Psoas muscle (tissue), 8 donors: ENCODE data around the gene TMEM243. TPM values are rescaled to one million over a fixed set of nuclear protein-coding genes. Genes with fewer than 3 reads are reported as not detected.

Experiments
- ATAC-seq, 4 donors: fragments of 200-7000 bp; cut with Tn5 transposase; one replicate each; pipeline ENCODE4 v1.9.1; 2020; ENCODE audit warnings: moderate library complexity in 3 of 4, mild to moderate bottlenecking in 2 of 4
- DNase-seq, 2 donors: peaks; one replicate each; pipeline ENCODE4 v3.0.0-alpha.2; 2020
- H3K27ac ChIP-seq: fragments of 200-600 bp; one replicate; pipeline ENCODE4 v1.8.0; 2022
- H3K27me3 ChIP-seq, 3 donors: fragments of 200-600 bp in 1 of 3; one replicate each; pipeline versions ENCODE4 v1.6.1 to v1.8.0; 2013 to 2022; ENCODE audit warnings: low read length in 2 of 3, mild to moderate bottlenecking in 2 of 3, moderate library complexity in 1 of 3; ENCODE audit not compliant: insufficient read depth in 3 of 3
- H3K36me3 ChIP-seq, 2 donors: fragments of 200-600 bp in 1 of 2; one replicate each; pipeline versions ENCODE4 v1.6.1 to v1.8.0; 2013 to 2022; ENCODE audit warnings: low read depth in 1 of 2, mild to moderate bottlenecking in 1 of 2, moderate library complexity in 1 of 2; ENCODE audit not compliant: insufficient read depth in 1 of 2
- H3K4me1 ChIP-seq: fragments of 200-600 bp; one replicate; pipeline ENCODE4 v1.8.0; 2022
- H3K4me3 ChIP-seq: fragments of 200-600 bp; one replicate; pipeline ENCODE4 v1.8.0; 2022; ENCODE audit warnings: mild to moderate bottlenecking
- H3K9me3 ChIP-seq: fragments of 200-600 bp; one replicate; pipeline ENCODE4 v1.8.0; 2022
- WGBS, 3 donors: extraction: QIAGEN DNeasy Blood & Tissue Kit; methylation state at CpG; one replicate each; pipeline versions ENCODE4 v1.1.6 to v1.1.7; 2013; 5-methylcytosine and 5-hydroxymethylcytosine counted together
- intact Hi-C, 2 donors: fragments of 100-400 bp; cut with DNase I; formaldehyde crosslinking; loops; one replicate each; pipeline versions ENCODE4 v1.11.0 to v1.14.2; 2022
- polyA plus RNA-seq, 3 donors: library from polyadenylated mRNA; stranded (reverse); fragments of 200-250 nt; gene quantifications; one replicate each; pipeline ENCODE4 v1.2.3, GENCODE V29; 2013
- total RNA-seq, 4 donors: library from RNA; stranded (reverse); fragmentation: NEBNext Ultra II Directional in 2 of 4; extraction: Animal tissue kit (Norgen Biotek cat#: 25700) in 2 of 4; gene quantifications; one replicate each; pipeline versions ENCODE4 v1.2.1 to v1.2.4, GENCODE V29; 2021 to 2023
- TF ChIP-seq, protein P1 (sequence below): fragments of 200-600 bp; IDR thresholded peaks from one replicate; pipeline ENCODE4 v1.8.0; 2022; ENCODE audit warnings: antibody characterized with exemption
- donor health status: healthy with polysubstance abuse.
- donor health status: DM: no; HTN: no; CAD: no; lungs with moderate emphysema.
- donor health status: Bipolar disorder and iron deficiency.
- donor health status: healthy.
- donor health status: DM: yes; HTN: yes; CAD: no.
- donor health status: DM: no; HTN: no; CAD: no.
- donor health status: DM: no; HTN: no; CAD: no.
- donor health status: DM: yes; HTN: yes; CAD: no.

TMEM243 gene
- total and polyA plus RNA-seq, 7 donors = 2.3 to 3.6 (median 2.6) TPM

DNA sequence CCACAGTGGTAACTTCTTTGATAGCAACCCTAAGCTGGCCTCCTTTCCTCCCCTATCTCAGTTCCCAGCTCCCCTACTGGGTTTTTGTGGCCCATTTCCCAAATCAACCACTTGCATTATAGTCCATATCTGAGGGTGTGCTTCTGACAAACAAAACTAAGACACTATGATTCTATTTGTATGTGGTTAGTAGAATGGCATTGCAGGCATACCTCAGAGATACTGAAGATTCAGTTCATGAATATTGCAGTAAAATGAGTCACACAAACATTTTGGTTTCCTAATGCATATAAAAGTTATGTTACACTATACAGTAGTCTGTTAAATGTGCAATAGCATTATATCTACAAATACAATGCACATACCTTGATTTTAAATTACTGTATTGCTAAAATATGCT lies 15.4 kb upstream of the TMEM243 start:
- Histone ChIP-seq H3K27ac (no peak overlapping the region), H3K36me3 (no peaks in the 10 kb centered on the region), H3K4me1 (peaks cover 3% of the 10 kb centered on the region), H3K9me3 (no peaks in the 10 kb centered on the region), H3K4me3 (no peak overlapping the region), H3K27me3 (no peaks in the 10 kb centered on the region)
- TF ChIP-seq, protein P1, sequence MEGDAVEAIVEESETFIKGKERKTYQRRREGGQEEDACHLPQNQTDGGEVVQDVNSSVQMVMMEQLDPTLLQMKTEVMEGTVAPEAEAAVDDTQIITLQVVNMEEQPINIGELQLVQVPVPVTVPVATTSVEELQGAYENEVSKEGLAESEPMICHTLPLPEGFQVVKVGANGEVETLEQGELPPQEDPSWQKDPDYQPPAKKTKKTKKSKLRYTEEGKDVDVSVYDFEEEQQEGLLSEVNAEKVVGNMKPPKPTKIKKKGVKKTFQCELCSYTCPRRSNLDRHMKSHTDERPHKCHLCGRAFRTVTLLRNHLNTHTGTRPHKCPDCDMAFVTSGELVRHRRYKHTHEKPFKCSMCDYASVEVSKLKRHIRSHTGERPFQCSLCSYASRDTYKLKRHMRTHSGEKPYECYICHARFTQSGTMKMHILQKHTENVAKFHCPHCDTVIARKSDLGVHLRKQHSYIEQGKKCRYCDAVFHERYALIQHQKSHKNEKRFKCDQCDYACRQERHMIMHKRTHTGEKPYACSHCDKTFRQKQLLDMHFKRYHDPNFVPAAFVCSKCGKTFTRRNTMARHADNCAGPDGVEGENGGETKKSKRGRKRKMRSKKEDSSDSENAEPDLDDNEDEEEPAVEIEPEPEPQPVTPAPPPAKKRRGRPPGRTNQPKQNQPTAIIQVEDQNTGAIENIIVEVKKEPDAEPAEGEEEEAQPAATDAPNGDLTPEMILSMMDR = no peak
- no peak for DNase-seq
- no peak for ATAC-seq
- intact Hi-C loops = loop anchor here (5.0 kb wide), 2 partner anchors 298 to 308 kb away; no protein-coding TSS in a partner anchor

DNA sequence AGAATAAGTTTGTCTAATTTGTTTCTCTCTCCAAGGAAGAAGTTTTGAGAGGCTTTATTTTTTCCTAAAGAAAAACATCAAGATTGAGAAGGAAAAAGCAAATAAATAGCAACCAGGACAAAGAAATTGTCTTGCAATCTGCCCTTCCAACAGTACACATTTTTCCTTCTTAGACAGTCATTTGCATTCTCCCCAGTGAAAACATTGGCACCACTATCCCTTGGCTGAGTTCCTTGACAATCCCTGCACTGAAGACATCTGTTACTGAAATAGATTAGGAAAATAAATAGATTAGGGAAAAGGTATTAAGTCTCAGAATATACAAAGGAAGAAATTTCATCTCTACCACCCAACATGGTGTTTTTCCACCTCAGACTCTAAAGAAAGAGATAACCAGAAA lies 12.2 kb upstream of the TMEM243 start:
- DNase-seq (no peak), ATAC-seq (no peak)
- intact Hi-C loops = no loop called here

DNA sequence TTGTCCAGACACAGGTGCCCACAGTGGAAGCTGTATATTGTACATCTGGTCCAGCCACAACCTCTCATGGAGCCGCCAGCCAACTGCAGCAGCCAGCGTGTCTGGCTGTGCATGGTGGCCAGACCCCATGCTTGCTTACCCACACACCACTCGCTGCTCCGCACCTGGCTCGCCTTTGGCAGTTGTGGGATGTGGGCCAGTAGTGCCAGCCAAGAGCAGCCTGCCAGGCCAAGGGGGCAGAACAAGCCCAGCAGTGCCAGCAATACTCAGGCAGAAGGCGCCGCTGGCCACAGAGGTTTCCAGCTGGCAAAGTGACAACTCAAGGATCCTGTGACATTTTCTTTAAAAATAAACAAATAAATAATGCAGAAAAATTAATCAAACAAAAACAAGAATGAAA lies 11.7 kb upstream of the TMEM243 start:
- TF ChIP-seq, protein P1 = no peak
- H3K27me3 ChIP-seq = no peaks in the 10 kb centered on the region
- peak in 1 of 2 donors; percentile 50 for DNase-seq
- no peaks in the 10 kb centered on the region for H3K36me3 ChIP-seq
- WGBS, 3 donors = 24 to 27% (median 26%) methylated on average over 7 of the region's 7 CpGs
- no peak overlapping the region for H3K27ac ChIP-seq
- intact Hi-C loops = no loop called here
- H3K4me3 ChIP-seq = no peak overlapping the region
- H3K4me1 ChIP-seq = peaks cover 3% of the 10 kb centered on the region
- H3K9me3 ChIP-seq = no peaks in the 10 kb centered on the region
- peak; percentile 41 to 76 (median 60) for ATAC-seq

More for the DNA sequence above, 12.2 kb upstream of the TMEM243 start:
- TF ChIP-seq, protein P1 = no peak
- no peak overlapping the region for H3K4me3 ChIP-seq
- H3K36me3 ChIP-seq = no peaks in the 10 kb centered on the region
- peaks cover 3% of the 10 kb centered on the region for H3K4me1 ChIP-seq
- no peaks in the 10 kb centered on the region for H3K27me3 ChIP-seq
- no peak overlapping the region for H3K27ac ChIP-seq
- no peaks in the 10 kb centered on the region for H3K9me3 ChIP-seq

DNA sequence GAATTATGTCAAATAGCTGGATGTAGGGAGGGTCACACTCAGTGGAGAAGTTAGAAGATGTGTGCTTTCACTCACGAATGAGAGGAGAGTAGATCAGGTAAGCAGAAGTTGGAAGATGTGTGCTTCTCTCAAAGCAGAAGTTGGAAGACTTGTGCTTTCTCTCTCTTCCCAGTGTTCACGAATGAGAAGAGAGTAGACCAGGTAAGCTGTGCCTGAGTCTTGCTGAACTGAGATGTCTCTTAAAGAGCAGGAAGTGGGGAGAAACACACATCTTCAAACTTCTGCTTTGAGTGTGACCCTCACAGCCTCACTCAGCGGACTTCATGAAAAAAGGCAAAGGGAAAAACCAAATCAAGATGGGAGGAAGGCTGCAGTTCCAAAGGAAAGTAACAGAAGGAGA lies 7.0 kb upstream of the TMEM243 start:
- intact Hi-C loops = no loop called here
- H3K4me3 ChIP-seq = no peak overlapping the region
- TF ChIP-seq, protein P1 = no peak
- H3K27me3 ChIP-seq = peaks cover 0 to 6% (median 0%) of the 10 kb centered on the region in 3 donors
- ATAC-seq (no peak), DNase-seq (no peak)
- no peaks in the 10 kb centered on the region for H3K36me3 ChIP-seq
- H3K27ac ChIP-seq = no peak overlapping the region
- peaks cover 3% of the 10 kb centered on the region for H3K4me1 ChIP-seq
- H3K9me3 ChIP-seq = no peaks in the 10 kb centered on the region
- WGBS, 3 donors = 82 to 89% (median 89%) methylated on average over 3 of the region's 3 CpGs

DNA sequence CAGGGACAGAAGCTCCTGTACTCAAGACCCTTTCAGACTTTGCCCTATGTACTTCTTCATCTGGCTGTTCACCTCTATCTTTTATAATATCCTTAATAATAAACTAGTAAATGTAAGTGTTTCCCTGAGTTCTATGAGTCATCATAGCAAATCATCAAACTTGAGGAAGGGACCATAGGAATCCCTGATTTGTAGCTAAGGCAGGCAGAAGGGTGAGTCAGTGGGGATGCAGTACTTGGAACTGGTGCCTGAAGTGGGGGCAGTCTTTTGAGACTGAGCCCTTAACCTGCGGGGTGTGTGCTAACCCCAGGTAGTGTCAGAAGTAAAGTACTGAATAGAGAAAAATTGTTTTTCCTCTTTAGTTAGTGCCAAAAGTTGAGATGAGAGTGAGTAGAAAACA lies 6.2 kb upstream of the TMEM243 start:
- 69 to 77% (median 74%) methylated on average over 1 of the region's 1 CpG for WGBS, 3 donors
- ATAC-seq (no peak), DNase-seq (no peak)
- H3K36me3 ChIP-seq = no peaks in the 10 kb centered on the region
- peaks cover 5% of the 10 kb centered on the region for H3K4me1 ChIP-seq
- TF ChIP-seq, protein P1 = no peak
- H3K27ac ChIP-seq = no peak overlapping the region
- intact Hi-C loops = no loop called here
- H3K27me3 ChIP-seq = peaks cover 0 to 6% (median 0%) of the 10 kb centered on the region in 3 donors
- H3K9me3 ChIP-seq = no peaks in the 10 kb centered on the region
- H3K4me3 ChIP-seq = no peak overlapping the region
